H1 (cell line): ENCODE measurements around the gene EIPR1. TPM values are rescaled to one million over a fixed set of nuclear protein-coding genes. Genes with fewer than 3 reads are reported as not detected.

Experiments used
- BACH1 ChIP-seq: IDR thresholded peaks from 2 replicates; pipeline ENCODE4 v1.6.1; 2012; ENCODE audit warnings: low read length, improper control_type of control experiment
- SAP30 ChIP-seq: fragments of 300-600 bp; sonication (generic); IDR thresholded peaks from 2 replicates; pipeline ENCODE4 v1.7.1; 2012; ENCODE audit warnings: low read length, moderate library complexity, mild to moderate bottlenecking, inconsistent platforms; ENCODE audit not compliant: insufficient read depth, insufficient replicate concordance
- SIRT6 ChIP-seq: IDR thresholded peaks from one replicate; pipeline ENCODE4 v1.7.1; 2012; ENCODE audit warnings: low read length, inconsistent platforms
- TAF7 ChIP-seq: optimal IDR thresholded peaks from 2 replicates; pipeline ENCODE3; 2011; ENCODE audit warnings: low read depth, mild to moderate bottlenecking, inconsistent platforms, low read length, moderate library complexity, borderline replicate concordance
- polyA plus RNA-seq, 7 experiments: library from polyadenylated mRNA; depleted of rRNA in 3 of 7; stranded (reverse) in 5 of 7; unstranded in 2 of 7; fragments of >200 nt in 5 of 7; fragments of 200-250 nt in 2 of 7; gene quantifications; 1 replicate in 5 of 7; 2 replicates in 1 of 7; 4 replicates in 1 of 7; pipeline versions ENCODE4 v1.2.1 to v1.2.3, GENCODE V29; 2011 to 2013; ENCODE audit warnings: missing spikeins in 2 of 7, mixed read lengths in 2 of 7
- total RNA-seq: library from RNA; stranded (reverse); fragmentation: NEBNext Ultra II Directional; extraction: Animal tissue kit (Norgen Biotek cat#: 25700); gene quantifications from 2 replicates; pipeline ENCODE4 v1.2.1, GENCODE V29; 2021

Gene EIPR1
- total and polyA plus RNA-seq, 2 of the 8 experiments (the other 6 are each of a cell fraction or from before 2014, with no cell fraction given): 26.3 to 56.4 TPM

DNA sequence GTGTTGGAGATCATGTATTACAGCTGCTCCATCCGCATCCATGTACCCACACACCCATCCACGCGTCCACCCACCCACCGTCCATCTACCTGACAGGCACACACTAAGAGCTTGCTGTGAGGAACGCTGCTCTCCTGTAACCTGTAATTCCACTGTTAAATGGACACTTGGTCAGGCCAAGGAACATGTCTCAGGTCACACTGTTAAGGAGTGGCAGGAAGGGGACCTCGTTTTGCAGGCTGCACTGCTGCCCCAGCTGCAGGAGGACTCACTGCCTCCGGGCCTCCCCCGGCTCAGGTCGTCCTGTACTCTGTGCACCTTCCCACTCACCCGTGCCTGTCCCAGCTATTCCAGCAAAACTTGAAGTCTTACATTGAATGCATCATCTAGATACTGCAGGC, 170.5 kb downstream of the EIPR1 start (continued):
- no peak for TF ChIP-seq SAP30
- no peak for TF ChIP-seq SIRT6
- TF ChIP-seq TAF7: no peak
- no peak for TF ChIP-seq BACH1
